K562 (cell line): Measurements from ENCODE around the gene PRKCB. TPM values are rescaled to one million over a fixed set of nuclear protein-coding genes. Genes with fewer than 3 reads are reported as not detected.
A peak's percentile ranks its signal among the peaks of the same experiment; 100 is the strongest.

ENCODE experiments used
- ARID2 ChIP-seq: fragments of 450-650 bp; IDR thresholded peaks from 2 replicates; pipeline ENCODE4 v1.6.1; 2017; ENCODE audit warnings: antibody characterized with exemption, mild to moderate bottlenecking
- DPF2 ChIP-seq: fragments of 450-650 bp; IDR thresholded peaks from 2 replicates; pipeline ENCODE4 v1.6.1; 2016
- FIP1L1 ChIP-seq: fragments of 200-400 bp; formaldehyde crosslinking; IDR thresholded peaks from 2 replicates; pipeline ENCODE4 v1.6.1; 2018; ENCODE audit warnings: mild to moderate bottlenecking, low read depth, low read length; ENCODE audit not compliant: poor library complexity, severe bottlenecking
- FOXM1 ChIP-seq, 2 experiments: fragments of 450-650 bp in 1 of 2; sonication (generic) in 1 of 2; formaldehyde crosslinking in 1 of 2; IDR thresholded peaks; 2 replicates each; pipeline versions ENCODE4 v1.6.1 to v1.9.0; 2017 to 2022; ENCODE audit warnings: low read depth in 2 of 2, mild to moderate bottlenecking in 2 of 2, missing genetic modification reagents in 1 of 2, moderate library complexity in 1 of 2
- MLLT1 ChIP-seq, 2 experiments: fragments of 450-650 bp; IDR thresholded peaks; 2 replicates each; pipeline ENCODE4 v1.6.1; 2016
- PCBP1 ChIP-seq: fragments of 200-400 bp; formaldehyde crosslinking; IDR thresholded peaks from 2 replicates; pipeline ENCODE4 v1.6.1; 2018; ENCODE audit warnings: mild to moderate bottlenecking, low read depth, low read length; ENCODE audit not compliant: poor library complexity, severe bottlenecking
- PHB2 ChIP-seq: fragments of 450-650 bp; IDR thresholded peaks from 2 replicates; pipeline ENCODE4 v1.6.1; 2017; ENCODE audit warnings: low read depth
- REST ChIP-seq, 2 experiments: fragments of 450-650 bp; formaldehyde crosslinking in 1 of 2; IDR thresholded peaks; 2 replicates each; pipeline versions ENCODE4 v1.4.0 to v1.6.1; 2014 to 2020; ENCODE audit warnings: mild to moderate bottlenecking in 2 of 2, borderline replicate concordance in 1 of 2, low read depth in 1 of 2
- SIN3A ChIP-seq, 2 experiments: fragments of 150-350 bp in 1 of 2; IDR thresholded peaks; 2 replicates each; pipeline ENCODE4 v1.6.1; 2011 to 2016; ENCODE audit warnings: borderline replicate concordance in 2 of 2, low read depth in 2 of 2, low read length in 2 of 2, mild to moderate bottlenecking in 2 of 2, moderate library complexity in 2 of 2; ENCODE audit not compliant: control insufficient read depth in 1 of 2
- SMARCA4 ChIP-seq: fragments of 450-650 bp; IDR thresholded peaks from 2 replicates; pipeline ENCODE4 v1.6.1; 2016
- ZBTB2 ChIP-seq: fragments of 450-650 bp; IDR thresholded peaks from 2 replicates; pipeline ENCODE4 v1.6.1; 2016; ENCODE audit warnings: antibody characterized with exemption
- polyA plus RNA-seq, 8 experiments: library from polyadenylated mRNA; depleted of rRNA in 4 of 8; stranded (reverse) in 5 of 8; unstranded in 3 of 8; fragments of >200 nt; fragmentation: Nextera tagmentation in 2 of 8; fragmentation: Illumina TruSeq in 1 of 8; extraction: Ambion mirVana in 2 of 8; extraction: Trizol in 1 of 8; gene quantifications; 2 replicates each; pipeline versions ENCODE4 v1.2.1 to v1.2.3, GENCODE V29; 2011 to 2014; ENCODE audit warnings: inconsistent platforms in 1 of 8, missing spikeins in 1 of 8
- total RNA-seq, 7 experiments: library from RNA; depleted of rRNA in 6 of 7; stranded (reverse); fragments of >200 nt in 6 of 7; fragmentation: Illumina TruSeq in 2 of 7; extraction: Trizol in 2 of 7; gene quantifications; 2 replicates each; pipeline versions ENCODE4 v1.2.1 to v1.2.3, GENCODE V29; 2011 to 2021; ENCODE audit warnings: low replicate concordance in 1 of 7

The PRKCB gene
- total and polyA plus RNA-seq, 9 of the 15 experiments (the other 6 are each of a cell fraction or from before 2014, with no cell fraction given), result 49.9 to 276 (median 148) TPM

DNA sequence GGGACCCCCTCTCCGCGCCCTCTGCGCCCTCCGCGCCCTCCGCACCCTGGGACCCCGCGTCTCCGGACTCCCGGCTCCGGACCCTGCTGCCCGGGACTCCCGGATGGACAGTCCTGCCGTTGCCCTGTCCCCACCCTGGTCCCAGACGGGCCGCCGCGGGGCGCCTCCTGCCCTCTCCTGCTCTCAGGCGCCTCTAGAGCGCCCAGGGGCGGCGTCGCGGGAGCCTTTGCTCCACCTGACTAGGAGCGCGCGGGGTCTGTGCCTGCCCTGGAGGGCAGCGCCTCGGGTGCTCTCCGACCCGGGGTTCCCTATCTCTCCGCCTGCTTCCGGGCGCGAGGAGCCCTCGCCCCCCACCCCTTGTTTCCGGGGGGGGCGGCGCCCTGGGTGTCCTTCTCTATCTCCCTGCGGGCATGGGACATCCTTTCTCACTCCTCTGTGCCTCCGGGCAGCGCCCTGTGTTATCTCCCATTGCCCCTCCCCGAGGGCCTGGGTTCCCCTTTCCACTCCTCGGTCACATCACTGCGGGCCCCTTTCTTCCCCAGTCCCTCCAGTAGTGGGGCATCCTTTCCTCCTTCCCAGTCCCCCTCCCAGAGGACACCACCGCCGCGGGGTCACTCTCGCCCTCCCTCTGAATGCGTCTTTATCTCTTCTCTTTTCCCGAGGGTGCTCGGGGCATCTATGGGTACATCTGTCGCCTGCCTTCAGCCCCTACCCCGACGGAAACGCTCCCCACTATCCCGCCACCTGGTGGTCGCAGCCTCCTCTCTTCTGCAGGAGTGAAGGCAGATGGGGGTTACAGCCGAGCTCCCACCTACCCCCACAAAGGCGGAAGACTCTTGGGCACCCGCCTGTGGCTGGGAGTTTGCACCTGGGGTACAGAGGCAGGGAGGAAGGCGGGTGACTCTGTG lies 875 bp downstream of the PRKCB start (continued):
- peak; percentile 4 for TF ChIP-seq FIP1L1
- TF ChIP-seq ARID2, result peak; percentile 54; the same call in 1 of the 2 replicates
- TF ChIP-seq FOXM1 (IDR thresholded peaks at IDR 0.05; ENCODE audit: low read depth), result no peak
- TF ChIP-seq FOXM1 (CRISPR knock-in tag; IDR thresholded peaks at IDR 0.05; ENCODE audit: low read depth), result no peak
- peak in 1 of 2 experiments; percentile 65; a peak in 1 of 4 replicates for TF ChIP-seq SIN3A (IDR thresholded peaks at IDR 0.05; ENCODE audit: borderline replicate concordance in 2 of 2, control insufficient read depth in 1 of 2, low read depth in 2 of 2, low read length in 2 of 2)
- TF ChIP-seq REST (IDR thresholded peaks at IDR 0.05; ENCODE audit: borderline replicate concordance), result peak; percentile 30; the same call in 1 of the 2 replicates
- TF ChIP-seq REST (CRISPR knock-in tag; IDR thresholded peaks at IDR 0.05; ENCODE audit: low read depth), result no peak
- no peak for TF ChIP-seq PHB2
- TF ChIP-seq MLLT1 (IDR thresholded peaks at IDR 0.05), result peak; percentile 20 to 21; a peak in 2 of 4 replicates
- peak; percentile 55 for TF ChIP-seq ZBTB2
- TF ChIP-seq PCBP1, result peak; percentile 36
- TF ChIP-seq SMARCA4, result peak; percentile 14; the same call in 1 of the 2 replicates
- peak; percentile 54; the same call in 1 of the 2 replicates for TF ChIP-seq DPF2
